NCI-H128 (cell line): ENCODE data around the gene VAT1L.
A peak's percentile ranks its signal among the peaks of the same experiment; 100 is the strongest.

Source experiments
- DNase-seq: peaks from one replicate; lab custom pipeline; 2025; ENCODE audit not compliant: unreplicated experiment; lab: John Stamatoyannopoulos, UW

The VAT1L gene

GRCh38 chr16:77781091-77781490 is 7.3 kb upstream of the VAT1L start:
- DNase-seq: no peak

- DNase-seq: no peak
These were observed 5.7 kb upstream of the VAT1L start for GRCh38 chr16:77782694-77783093.

GRCh38 chr16:77784441-77785372 is 3.7 kb upstream of the VAT1L start:
- DNase-seq: no peak

- DNase-seq: no peak
These were observed 3.0 kb upstream of the VAT1L start for GRCh38 chr16:77785373-77785764.

- no peak for DNase-seq
These were observed 2.0 kb upstream of the VAT1L start for GRCh38 chr16:77786186-77786847.

DNA sequence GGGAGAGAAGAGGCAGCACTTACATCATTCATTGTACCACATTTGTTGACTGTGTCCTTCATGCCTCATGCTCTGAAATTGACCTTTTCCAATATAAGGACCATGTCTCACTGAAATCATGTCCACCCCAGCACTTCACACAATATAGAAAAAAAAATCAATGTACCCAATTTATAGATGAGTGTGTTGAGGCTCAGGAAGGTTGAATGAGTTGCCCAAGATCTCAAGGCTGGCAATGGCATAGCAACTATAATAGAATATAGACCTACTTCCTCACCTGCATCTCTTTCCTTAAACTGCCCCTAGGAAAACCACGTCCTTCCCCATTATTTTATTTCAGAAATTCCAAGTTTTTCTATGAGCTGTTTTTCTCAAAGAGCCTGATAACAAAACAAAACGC is 912 bp upstream of the VAT1L start:
- DNase-seq: no peak

DNA sequence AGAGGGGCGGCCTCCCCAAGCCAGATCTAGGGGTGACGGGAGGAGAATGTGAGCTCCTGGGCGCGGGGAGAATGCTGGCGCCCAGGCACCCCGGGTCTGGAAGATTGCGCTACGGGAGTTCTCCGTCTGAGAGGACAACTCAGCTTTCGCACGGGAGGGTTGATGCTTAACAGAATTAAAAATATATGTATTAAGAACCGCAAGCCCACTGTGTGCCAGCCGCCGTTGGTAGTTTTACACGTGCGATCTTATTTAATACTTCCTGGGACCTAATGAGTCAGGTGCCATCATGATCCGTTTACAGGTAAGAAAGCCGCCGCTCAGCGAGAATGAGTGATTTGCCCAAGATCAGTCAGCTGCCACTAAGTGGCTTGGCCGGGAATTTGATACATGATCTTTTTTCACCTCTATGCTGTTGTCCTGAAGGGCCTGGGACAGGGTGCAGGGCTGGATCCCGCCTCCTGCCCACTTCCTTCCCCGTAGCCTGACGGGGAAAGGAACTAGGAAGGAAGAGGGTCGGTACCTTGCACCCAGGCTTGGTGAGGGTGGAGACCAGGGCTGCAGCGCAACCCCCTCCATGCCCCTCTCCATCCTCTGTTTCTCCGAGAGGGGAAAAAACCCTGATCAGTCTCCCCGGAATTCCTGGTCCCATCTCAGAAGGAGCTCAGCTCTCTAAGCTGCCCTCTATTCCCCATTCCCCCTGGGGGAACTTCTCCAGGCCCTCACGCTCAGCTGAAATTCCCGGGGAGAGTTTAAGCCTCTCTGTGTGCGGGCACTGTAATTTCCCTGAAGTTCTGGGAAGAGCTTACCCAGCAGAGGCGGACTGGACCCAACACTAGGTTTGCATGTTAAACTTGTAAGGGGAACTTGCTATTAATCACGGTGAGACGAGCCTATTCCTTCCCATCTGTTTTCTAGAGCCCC is 983 bp downstream of the VAT1L start:
- peak; percentile 4 for DNase-seq

GRCh38 chr16:77790009-77790372 is 1.6 kb downstream of the VAT1L start:
- no peak for DNase-seq

DNA sequence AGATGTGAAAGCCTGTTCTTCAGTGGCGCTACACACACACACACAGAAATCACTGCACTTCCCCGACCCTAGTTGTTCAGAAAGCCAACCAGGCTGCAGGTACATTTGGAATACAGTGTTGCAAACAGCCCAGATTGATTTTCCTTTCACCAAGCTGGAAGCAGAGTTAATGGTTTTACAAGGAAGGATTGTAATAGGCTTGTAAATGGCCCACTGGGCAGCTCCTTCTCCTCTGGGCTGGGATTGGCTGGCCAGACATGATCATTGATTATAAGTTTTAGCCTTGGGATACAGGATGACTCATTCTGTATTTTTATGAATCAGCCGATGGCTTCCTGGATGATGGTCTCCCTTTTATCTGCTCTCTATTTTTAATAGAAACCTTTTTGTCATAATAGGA is 2.5 kb downstream of the VAT1L start:
- no peak for DNase-seq

DNA sequence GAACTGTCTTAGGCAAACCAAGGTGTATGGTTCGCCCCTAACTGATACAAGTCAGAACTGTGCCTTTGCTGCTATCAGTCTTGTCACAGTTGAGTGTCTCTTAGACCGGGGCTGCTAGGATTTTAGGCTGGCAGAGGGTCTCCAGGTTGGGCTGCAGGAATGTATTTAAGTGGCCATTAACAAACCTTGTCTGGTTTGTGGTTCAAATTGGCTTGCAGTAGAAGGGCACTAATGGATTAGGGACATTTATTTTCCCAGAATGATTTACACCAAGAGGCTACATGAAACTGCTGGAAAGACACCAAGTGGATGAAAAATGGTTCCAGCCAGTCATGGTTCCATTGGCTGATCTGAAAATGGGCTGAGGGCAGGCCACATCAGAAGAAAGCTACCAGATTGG is 5.1 kb downstream of the VAT1L start:
- DNase-seq: no peak

DNA sequence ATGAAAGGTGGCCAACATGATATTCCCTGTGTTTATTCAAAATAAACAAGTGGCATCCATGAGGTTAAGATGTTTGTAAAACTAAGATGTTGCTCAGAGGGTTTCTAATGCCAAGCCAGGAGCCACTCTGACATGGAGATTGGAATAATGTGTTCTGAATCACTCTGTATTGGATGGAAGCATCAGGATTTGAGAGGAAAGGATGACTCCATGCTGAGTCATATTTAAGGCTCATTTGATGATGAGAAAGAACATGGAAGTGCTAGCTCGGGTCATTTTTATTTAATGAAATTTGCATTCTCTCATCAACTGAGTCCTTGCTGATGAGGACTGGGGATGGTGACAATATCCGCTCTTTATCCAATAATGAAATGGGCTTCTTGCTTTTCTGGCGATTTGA is 6.2 kb downstream of the VAT1L start:
- no peak for DNase-seq

- no peak for DNase-seq
These were observed 13.5 kb downstream of the VAT1L start for GRCh38 chr16:77801817-77802216.

DNA sequence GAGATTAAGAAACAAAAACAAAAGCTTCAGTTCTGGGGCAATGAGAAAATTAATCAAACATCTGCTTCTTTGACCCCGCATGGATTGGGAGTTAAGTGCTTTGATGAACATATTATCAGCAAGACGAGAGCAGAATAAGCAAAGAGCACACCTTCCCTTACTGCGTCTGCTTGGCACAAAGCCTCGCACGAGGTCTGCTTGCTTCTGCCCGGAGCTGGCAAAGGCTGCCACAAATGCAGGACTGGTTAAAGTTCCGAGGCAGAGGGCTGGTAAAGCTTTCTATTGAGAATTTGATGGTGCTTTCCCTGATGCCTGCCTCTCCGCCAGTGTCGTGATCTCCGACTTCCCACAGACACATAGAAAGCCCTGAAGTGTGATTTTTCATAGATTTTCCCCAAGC is 17.0 kb downstream of the VAT1L start:
- DNase-seq: no peak

DNA sequence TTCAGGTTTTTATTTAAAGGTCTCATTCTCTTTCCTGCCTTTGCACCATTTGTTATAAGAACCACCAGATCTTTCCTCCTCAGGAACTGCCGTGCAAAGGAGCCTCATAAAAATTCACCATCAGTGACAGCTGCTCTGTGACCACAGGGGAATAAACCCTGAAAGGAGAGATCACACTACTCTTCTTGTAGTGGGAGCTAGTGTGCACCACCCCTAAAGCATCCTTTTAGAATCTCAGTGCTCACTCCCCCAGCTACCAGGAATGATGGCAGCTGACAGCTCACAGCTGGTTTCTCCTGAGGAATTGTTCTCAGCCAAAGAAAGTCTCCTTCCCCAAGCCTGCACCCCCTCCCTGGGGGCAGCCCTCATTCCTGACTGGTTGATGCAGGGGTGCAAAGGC is 18.7 kb downstream of the VAT1L start:
- DNase-seq: no peak

DNA sequence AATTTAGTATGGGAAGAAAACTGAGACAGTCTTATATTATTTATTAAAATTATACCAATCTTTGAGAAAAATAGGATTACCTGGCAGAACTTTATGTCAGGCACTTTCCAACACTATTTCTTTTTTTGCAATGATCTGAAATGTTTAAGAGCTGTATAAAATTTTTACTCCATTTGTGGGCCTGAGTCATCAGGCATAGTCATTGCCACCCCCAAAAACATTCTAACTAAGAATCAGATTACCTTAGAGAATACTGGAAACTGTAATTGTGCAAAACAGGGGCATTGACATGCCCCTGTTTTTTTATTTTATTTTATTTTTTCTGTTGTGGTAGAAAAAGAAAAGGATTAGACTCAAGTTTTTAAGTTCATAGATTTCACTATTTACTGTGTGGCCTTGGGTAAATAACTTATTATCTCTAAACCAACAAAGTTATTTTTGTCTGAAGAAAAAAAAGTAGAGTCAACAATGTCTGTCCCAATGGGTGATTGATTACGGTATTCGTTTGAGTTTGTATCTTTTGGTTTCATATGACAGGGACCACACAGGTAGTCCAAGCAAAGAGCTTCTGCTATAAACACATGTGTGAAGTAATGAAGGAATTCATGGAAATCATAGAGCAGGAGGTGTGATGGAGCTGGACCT is 24.6 kb downstream of the VAT1L start:
- no peak for DNase-seq

DNA sequence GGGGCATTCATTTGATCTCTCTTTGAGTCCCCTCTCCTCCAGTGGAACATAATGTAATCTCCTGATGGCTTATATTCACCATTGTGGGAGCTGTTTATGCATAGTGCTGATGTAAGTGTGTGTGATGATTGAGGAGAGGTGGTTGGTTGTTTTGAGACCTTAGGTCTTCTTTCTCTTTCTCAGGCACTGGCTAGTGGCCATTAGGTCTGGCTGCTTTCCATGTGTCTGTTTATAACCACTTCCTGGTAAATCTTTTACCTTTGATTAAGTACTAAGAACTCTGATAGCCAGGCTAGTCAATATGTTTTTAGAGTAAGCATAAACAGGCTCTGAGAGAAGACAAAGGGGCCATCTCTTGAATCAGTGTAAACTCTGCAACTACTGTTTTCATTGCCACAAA is 27.9 kb downstream of the VAT1L start:
- no peak for DNase-seq

DNA sequence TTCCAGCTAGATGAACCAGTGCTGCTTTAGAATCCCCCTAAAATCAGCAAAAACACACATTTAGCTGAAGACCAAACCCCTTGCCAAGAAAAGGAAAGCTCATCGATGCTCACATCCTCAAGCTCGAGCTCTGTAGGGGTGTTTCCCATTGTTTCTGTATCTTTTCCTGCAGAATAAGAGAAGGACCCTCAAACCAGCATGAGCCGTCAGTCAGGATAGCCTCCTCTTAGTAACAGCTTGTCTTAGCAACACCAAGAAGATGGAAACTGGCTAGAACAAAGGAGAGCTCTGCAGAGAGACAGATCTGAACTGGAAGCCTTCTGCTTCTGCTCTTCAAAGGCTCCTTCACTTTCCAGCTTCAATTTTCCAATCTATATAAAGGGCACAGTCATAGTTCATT is 32.0 kb downstream of the VAT1L start:
- no peak for DNase-seq

DNA sequence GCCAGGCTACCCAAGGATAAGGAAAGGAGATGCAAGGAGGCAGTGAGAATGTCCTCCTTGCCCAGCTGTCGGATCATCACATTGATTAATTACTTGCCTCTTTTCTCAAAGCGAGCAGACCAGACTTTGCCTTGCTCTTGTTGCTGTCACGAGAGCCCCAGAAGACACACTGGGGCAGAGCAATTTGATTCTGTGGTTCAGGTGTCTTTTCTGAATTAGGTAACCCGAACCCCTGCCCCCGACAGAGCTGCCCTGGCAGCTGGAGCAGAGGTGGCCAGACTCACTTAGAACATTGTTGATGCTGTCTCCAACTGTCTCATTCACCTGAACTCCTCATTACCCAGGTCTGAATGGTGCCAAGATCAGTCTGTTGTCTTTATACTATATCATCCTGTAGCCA is 34.3 kb downstream of the VAT1L start:
- DNase-seq: no peak

DNA sequence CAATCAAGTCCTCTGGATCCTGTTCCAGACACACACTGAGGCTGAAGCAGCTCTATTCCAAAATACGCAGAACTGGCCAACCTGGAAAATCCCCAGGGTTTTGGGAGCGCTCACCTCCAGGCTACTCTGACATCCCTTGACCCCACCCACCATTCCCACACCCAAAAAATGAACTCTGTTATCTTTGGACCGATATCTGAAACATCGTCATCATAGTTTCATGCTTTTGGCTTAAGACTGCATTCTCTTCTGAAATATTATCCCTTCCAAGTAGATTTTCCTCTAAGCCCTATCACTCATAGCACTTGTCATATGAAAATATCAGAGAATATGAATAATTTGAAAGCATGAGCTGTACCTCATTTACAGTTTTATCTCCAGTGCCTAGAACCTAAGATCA is 34.7 kb downstream of the VAT1L start:
- no peak for DNase-seq

- DNase-seq: no peak
These were observed 36.8 kb downstream of the VAT1L start for GRCh38 chr16:77825196-77825595.

- DNase-seq: no peak
These were observed 38.7 kb downstream of the VAT1L start for GRCh38 chr16:77827032-77827431.
